Measurements from ENCODE around the gene ADGRF5.

GRCh38 chr6:46961711-46962110 lies 40.0 kb upstream of the ADGRF5 start:
- no peak for TF ChIP-seq CTCF (IDR thresholded peaks at IDR 0.05)
- no peak for TF ChIP-seq EP300 (IDR thresholded peaks at IDR 0.05)
- TF ChIP-seq POLR2AphosphoS5 (IDR thresholded peaks at IDR 0.05) = no peak

Measured in sigmoid colon (tissue), 4 donors.